Dendritic cell treated with granulocyte-macrophage colony-stimulating factor and Interleukin-4, amounts not matched to agents 40 ng/mL and 50 ng/mL, for 4 days (primary cell): ENCODE results near the gene DOCK1.

Experiments used
- H3K27ac Mint-ChIP-seq: one replicate; pipeline ENCODE4 v1.8.0; 2022; ENCODE audit warnings: mild to moderate bottlenecking, mixed read lengths
- H3K27me3 Mint-ChIP-seq: one replicate; pipeline ENCODE4 v1.8.0; 2022; ENCODE audit warnings: mild to moderate bottlenecking, mixed read lengths
- H3K36me3 Mint-ChIP-seq: one replicate; pipeline ENCODE4 v1.8.0; 2022; ENCODE audit warnings: low read depth, mixed read lengths
- H3K4me1 Mint-ChIP-seq: one replicate; pipeline ENCODE4 v1.8.0; 2022; ENCODE audit warnings: low read depth, mixed read lengths
- H3K4me3 Mint-ChIP-seq: one replicate; pipeline ENCODE4 v1.8.0; 2022; ENCODE audit warnings: mild to moderate bottlenecking, moderate library complexity, mixed read lengths
- H3K9me3 Mint-ChIP-seq: one replicate; pipeline ENCODE4 v1.8.0; 2022; ENCODE audit warnings: mixed read lengths
- intact Hi-C: fragments of 100-400 bp; cut with micrococcal nuclease; formaldehyde crosslinking; loops from one replicate; pipeline ENCODE4 v1.15.0; 2022

DOCK1 gene

DNA sequence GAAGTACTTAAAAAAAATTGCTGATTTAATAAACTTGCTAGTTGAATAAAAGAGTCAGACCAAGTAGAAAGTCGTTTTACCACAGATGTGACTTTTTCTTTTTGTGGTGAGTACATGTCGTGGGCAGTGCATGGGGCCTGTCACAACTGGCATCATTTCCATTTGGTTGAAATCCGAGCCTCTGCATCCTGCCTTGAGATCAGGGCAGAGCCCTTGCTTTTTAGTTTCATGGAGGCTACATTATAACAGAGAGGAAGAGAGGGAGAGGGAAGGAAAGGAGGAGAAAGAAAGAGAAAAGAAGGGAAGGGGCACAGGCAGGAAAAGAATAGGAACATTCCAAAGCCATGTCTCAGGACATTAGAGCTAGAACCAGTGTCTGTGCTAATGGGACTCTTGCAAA is 311.6 kb downstream of the DOCK1 start:
- Mint-ChIP-seq H3K4me1 (no peaks in the 10 kb centered on the region), H3K27ac (no peak overlapping the region), H3K4me3 (no peak overlapping the region), H3K9me3 (no peaks in the 10 kb centered on the region), H3K27me3 (no peaks in the 10 kb centered on the region), H3K36me3 (no peaks in the 10 kb centered on the region)
- intact Hi-C loops = no loop called here

DNA sequence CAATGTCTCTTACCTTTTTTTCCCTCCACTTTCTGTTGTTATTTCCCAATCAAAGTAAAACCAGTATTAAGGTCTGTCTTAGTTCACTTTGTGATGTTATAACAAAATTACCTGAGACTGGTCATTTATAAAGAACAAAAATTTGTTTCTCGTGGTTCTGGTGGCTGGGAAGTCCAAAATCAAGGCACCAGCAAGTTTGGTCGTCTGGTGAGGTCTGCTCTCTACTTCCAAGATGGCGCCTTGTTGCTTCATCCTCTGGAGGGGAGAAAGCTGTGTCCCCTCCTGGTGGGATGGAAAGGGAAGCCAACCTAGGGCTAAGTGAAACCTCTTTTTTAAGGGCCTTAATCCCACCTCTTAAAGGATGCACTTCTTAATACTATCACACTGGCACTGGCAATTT is 313.4 kb downstream of the DOCK1 start:
- Mint-ChIP-seq H3K27ac (no peak overlapping the region), H3K36me3 (no peaks in the 10 kb centered on the region), H3K4me3 (no peak overlapping the region), H3K9me3 (no peaks in the 10 kb centered on the region), H3K4me1 (no peaks in the 10 kb centered on the region), H3K27me3 (no peaks in the 10 kb centered on the region)
- intact Hi-C loops = no loop called here

DNA sequence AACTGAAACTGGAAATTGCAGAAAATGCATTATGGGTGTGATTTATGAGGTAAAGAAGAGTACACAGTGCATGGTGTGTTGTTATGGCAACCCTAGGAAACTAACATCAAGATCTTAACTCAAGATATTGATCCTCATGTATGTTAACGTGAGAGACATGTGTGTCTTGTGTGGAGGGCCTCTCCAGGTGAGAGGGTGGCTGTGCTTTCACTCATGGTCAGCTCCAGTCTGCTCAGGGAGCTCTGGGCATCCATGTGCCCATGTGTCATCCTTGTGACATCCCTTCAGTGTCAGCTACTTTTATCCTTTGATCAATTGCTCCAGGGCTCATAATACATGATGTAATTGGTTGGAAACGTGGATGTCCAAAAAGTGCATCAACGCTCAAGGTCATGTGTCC is 316.1 kb downstream of the DOCK1 start:
- intact Hi-C loops = no loop called here
- H3K36me3 Mint-ChIP-seq = no peaks in the 10 kb centered on the region
- no peaks in the 10 kb centered on the region for H3K27me3 Mint-ChIP-seq
- H3K27ac Mint-ChIP-seq = no peak overlapping the region
- H3K4me3 Mint-ChIP-seq = no peak overlapping the region
- H3K9me3 Mint-ChIP-seq = no peaks in the 10 kb centered on the region
- no peaks in the 10 kb centered on the region for H3K4me1 Mint-ChIP-seq

DNA sequence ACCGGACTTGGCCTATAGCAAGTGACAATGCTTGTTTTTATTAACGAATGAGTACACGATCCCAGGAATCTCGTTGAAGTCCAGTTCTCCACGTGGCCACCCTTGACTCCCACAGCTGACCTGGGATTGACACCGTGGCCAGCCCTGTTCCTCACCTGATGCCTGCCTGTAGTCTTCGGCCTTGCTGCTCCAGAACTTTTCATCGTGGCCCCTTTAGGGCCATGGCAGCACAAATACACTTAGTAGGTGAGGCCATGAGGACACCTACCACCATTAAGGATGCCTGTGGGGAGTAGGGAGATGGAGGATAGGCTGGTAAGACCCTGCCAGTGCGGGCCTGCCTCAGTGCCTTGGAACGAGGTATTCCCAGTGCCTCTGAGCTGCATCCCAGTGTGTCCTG is 321.8 kb downstream of the DOCK1 start:
- Mint-ChIP-seq H3K9me3 (no peaks in the 10 kb centered on the region), H3K4me1 (no peaks in the 10 kb centered on the region)
- intact Hi-C loops = no loop called here

DNA sequence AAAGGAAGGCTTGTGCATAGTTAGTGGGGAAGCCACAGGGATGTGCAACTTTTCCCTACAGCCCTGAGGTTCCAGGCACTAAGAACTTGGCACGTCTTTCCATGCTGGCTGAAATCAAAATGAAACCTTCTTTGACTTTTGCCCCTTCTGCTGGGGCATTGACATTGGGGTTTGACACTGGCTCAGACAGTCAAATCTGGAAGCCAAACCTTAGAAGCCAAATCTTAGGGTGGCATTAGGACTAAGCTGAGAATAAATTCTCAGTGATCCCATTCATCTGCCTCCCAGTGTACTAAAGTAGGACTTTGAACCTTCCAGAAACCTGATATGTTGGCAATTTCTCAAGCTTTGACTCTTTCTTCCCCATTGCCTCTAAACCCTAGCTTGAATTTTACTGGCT is 322.4 kb downstream of the DOCK1 start:
- Mint-ChIP-seq H3K36me3 (no peaks in the 10 kb centered on the region), H3K9me3 (no peaks in the 10 kb centered on the region), H3K4me3 (no peak overlapping the region), H3K27me3 (no peaks in the 10 kb centered on the region), H3K4me1 (no peaks in the 10 kb centered on the region), H3K27ac (no peak overlapping the region)
- intact Hi-C loops = no loop called here

More for the DNA sequence above, 321.8 kb downstream of the DOCK1 start:
- Mint-ChIP-seq H3K27me3 (no peaks in the 10 kb centered on the region), H3K36me3 (no peaks in the 10 kb centered on the region), H3K27ac (no peak overlapping the region), H3K4me3 (no peak overlapping the region)

DNA sequence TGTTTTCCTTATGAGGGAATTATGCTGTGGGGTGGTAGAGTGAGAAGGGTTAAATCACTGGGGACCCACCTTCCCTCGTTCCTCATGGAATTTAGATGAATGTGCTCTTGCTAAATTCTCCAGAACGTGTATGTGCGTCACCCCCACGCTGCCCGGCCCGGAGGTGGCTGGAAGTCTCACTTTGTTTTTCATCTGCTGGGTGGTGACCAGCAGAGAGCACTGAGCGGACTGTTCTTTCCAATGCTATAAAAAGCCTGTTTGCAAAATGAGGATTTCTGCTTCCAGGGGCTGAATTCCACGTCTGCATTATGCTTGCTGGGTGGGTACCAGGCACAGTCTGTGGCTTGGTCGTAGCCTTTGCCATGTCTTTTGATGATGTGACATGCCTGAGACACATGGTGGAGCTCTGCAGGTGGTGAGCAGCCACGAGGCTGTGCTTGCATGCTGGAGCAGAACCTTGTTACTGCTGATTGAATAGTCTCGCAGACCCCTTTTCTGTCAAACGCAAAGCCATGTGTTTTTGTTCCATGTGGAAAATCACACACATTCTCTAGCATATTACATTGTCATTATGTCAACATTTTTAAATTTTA is 323.1 kb downstream of the DOCK1 start:
- H3K4me1 Mint-ChIP-seq = no peaks in the 10 kb centered on the region

DNA sequence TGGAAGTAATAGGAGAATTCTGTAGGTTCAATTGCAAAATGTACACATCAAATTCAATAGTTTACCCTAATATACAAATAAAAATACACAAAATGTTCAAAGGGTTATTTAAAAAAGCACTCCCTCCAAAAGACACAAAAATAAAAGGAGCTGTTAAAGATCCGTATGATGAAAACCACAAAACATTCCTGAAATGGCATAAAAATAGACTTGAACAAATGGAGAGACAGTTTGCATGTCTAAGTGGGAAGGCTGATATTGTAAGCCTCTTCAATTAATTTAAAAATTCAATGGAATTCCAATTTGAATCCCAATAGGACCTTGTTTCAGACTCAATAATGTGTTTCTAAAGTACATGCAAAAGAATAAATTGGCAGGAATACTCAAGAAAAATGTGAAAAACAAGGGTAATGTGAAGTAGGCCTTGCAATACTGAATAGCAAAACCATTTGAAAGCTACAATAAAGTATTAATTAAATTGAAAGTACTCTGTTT is 329.1 kb downstream of the DOCK1 start:
- no peaks in the 10 kb centered on the region for H3K27me3 Mint-ChIP-seq
- intact Hi-C loops = no loop called here
- H3K9me3 Mint-ChIP-seq = no peaks in the 10 kb centered on the region
- H3K36me3 Mint-ChIP-seq = no peaks in the 10 kb centered on the region
- no peaks in the 10 kb centered on the region for H3K4me1 Mint-ChIP-seq
- no peak overlapping the region for H3K27ac Mint-ChIP-seq
- H3K4me3 Mint-ChIP-seq = no peak overlapping the region

More for the DNA sequence above, 323.1 kb downstream of the DOCK1 start:
- Mint-ChIP-seq H3K27ac (no peak overlapping the region), H3K4me3 (no peak overlapping the region), H3K9me3 (no peaks in the 10 kb centered on the region), H3K27me3 (no peaks in the 10 kb centered on the region), H3K36me3 (no peaks in the 10 kb centered on the region)
- intact Hi-C loops = no loop called here

DNA sequence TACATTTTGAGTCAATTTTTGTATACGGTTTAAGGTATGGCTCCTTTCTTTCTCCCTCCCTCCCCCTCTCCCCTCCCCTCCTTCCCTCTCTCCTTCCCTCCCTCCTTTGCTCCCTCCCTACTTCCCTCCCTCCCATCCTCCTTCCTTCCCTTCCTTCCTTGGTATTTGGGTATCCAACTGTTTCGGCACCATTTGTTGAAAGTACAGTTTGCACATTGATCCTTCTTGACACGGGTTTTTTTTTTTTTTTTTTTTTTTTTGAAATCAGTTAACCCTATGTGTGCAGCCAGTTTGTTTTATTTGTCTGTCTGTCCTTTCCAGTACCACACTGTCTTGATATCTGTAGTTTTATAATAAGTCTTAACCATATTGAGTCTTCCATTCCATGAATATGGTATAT is 331.0 kb downstream of the DOCK1 start:
- Mint-ChIP-seq H3K27me3 (no peaks in the 10 kb centered on the region), H3K36me3 (no peaks in the 10 kb centered on the region), H3K4me1 (no peaks in the 10 kb centered on the region), H3K27ac (no peak overlapping the region), H3K4me3 (no peak overlapping the region), H3K9me3 (no peaks in the 10 kb centered on the region)
- intact Hi-C loops = no loop called here

DNA sequence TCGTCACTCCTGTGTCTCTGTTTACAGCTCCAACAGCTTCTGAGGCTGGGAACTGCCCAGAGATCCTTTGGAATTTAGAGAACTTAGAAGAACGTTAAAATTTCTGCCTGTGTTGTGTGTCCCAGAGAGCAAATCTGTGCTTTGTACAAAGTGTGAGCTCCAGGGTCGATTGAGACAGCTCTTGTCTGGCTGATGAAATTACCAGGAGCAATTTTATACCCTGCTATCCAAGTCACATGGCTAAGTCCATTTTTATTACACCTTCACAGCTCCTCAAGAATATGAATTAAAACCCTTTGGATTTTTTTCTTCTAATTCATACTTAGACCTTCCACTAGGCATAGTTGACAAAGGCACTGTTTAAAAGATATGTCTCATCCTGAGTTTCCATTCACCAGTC is 337.7 kb downstream of the DOCK1 start:
- intact Hi-C loops = loop anchor here (5.0 kb wide), 1 partner anchor 609 kb away; no protein-coding TSS in a partner anchor
- no peaks in the 10 kb centered on the region for H3K36me3 Mint-ChIP-seq
- no peak overlapping the region for H3K27ac Mint-ChIP-seq
- no peaks in the 10 kb centered on the region for H3K27me3 Mint-ChIP-seq
- no peak overlapping the region for H3K4me3 Mint-ChIP-seq
- no peaks in the 10 kb centered on the region for H3K4me1 Mint-ChIP-seq
- no peaks in the 10 kb centered on the region for H3K9me3 Mint-ChIP-seq

DNA sequence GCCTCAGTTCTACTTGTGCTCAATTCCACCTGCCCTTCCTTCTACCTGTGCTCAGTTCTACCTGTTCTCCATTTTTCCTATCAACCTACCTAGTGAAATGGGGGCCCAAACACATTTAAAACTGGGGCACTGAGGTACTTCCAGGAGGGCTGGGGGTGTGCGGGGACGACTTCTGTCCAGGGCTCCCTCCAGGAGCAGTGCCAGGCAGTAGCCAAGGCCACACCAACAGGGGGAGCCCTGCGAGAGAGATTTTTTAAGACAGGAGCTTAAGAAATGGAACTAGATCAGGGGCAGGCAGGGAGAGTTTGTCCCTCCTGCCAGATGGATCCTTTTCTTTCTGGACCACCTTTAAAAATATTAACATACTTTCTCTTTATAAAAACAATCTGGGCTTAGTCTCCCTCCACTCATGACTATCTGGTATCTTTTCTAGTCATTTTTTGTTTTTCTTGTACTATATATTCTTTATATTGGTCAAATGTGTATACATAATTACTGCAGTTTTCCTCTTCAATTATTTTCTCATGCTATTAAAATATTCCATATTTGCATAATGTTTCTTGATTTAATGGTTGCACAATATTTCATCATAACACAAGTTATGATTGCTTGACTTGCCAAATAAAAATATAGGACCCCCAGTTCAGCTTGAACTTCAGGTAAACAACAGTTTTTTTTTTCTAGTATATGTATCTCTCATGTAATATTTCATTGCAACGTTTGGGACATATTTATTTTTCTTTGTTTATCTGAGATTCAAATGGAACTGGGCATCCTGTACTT is 338.5 kb downstream of the DOCK1 start:
- Mint-ChIP-seq H3K27ac (no peak overlapping the region), H3K9me3 (no peaks in the 10 kb centered on the region), H3K36me3 (no peaks in the 10 kb centered on the region), H3K4me3 (no peak overlapping the region), H3K27me3 (no peaks in the 10 kb centered on the region), H3K4me1 (no peaks in the 10 kb centered on the region)
- intact Hi-C loops = loop anchor here (5.0 kb wide), 1 partner anchor 609 kb away; no protein-coding TSS in a partner anchor

DNA sequence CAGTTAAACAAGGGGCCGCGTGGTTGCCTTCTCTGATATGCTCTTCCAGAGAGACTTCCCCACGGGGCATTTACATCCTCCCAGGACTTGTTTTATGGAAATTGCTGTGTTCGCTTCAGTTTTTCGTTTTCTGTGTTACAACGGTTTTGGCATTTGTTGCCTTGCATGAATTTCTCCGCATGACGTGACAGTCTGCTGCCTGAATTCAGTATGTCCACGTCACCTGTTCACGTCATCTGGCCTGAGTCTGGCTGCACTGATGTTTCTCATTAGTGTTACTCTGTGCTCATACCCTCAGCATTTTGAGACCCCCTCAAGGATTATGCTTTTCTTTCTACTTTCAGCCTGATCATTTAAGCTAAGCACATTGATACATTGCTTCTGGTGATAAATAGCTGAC is 340.2 kb downstream of the DOCK1 start:
- H3K27me3 Mint-ChIP-seq = no peaks in the 10 kb centered on the region
- no peaks in the 10 kb centered on the region for H3K36me3 Mint-ChIP-seq
- H3K9me3 Mint-ChIP-seq = no peaks in the 10 kb centered on the region
- H3K27ac Mint-ChIP-seq = no peak overlapping the region
- no peaks in the 10 kb centered on the region for H3K4me1 Mint-ChIP-seq
- intact Hi-C loops = no loop called here
- no peak overlapping the region for H3K4me3 Mint-ChIP-seq

DNA sequence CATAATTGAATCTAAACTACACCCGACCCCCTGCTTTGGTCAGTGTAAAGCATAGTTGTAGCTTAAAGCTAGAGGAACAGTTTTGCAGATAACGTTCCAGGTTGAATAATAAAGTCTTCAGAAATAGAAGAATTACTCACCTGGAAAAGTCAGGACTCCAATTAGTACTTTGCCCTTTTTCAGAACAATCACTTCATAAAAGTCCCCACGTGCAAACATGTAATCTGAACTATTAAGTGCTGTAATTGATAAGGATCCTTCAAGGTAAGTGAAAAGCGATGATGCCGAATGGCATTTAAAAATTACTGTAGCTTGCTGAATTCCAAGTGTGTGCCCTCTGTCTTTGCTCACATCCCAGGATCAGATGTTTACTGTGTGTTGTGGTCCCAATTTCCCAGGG is 344.8 kb downstream of the DOCK1 start:
- Mint-ChIP-seq H3K27me3 (no peaks in the 10 kb centered on the region), H3K36me3 (no peaks in the 10 kb centered on the region), H3K9me3 (no peaks in the 10 kb centered on the region), H3K4me1 (peaks cover 18% of the 10 kb centered on the region), H3K27ac (no peak overlapping the region), H3K4me3 (no peak overlapping the region)
- intact Hi-C loops = no loop called here

DNA sequence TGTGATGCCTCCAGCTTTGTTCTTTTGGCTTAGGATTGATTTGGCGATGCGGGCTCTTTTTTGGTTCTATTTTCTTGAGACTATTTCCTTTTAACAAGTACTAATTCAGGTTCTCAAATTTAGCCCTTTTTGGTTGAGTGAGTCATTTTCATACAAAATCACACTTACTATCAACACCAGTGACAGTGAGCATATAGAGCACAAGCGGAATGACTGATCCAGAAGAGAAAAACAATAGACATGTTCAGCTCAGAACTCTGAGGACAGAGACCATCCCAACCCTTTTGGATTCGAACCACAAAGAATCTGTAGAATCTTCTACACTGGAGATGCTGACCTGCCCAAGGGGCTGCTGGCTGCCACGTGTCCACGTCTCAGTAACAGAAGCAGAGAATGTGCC is 347.6 kb downstream of the DOCK1 start:
- intact Hi-C loops = no loop called here
- Mint-ChIP-seq H3K4me1 (peaks cover 20% of the 10 kb centered on the region), H3K36me3 (no peaks in the 10 kb centered on the region), H3K27ac (no peak overlapping the region), H3K9me3 (no peaks in the 10 kb centered on the region), H3K4me3 (no peak overlapping the region), H3K27me3 (no peaks in the 10 kb centered on the region)

DNA sequence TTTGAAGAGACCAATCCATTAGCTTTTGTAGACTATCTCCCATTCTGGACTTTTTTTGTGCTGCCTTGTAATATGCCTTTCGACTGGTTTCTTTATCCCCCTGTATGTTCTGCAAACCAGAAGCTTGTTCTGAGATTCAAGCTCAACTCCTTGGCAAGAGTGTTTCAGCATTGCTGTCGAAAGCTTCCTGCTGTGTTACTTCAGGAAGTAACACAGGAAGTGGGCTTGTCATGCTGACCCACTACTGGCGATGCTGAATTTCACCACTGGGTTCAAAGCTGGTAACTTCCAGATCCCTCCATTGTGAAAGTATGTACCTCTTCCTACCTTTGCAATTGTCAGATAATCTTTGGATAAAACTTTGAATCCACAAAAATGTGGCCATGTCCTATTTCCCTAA is 349.0 kb downstream of the DOCK1 start:
- intact Hi-C loops = no loop called here
- Mint-ChIP-seq H3K27me3 (no peaks in the 10 kb centered on the region), H3K9me3 (no peaks in the 10 kb centered on the region), H3K4me1 (peaks cover 28% of the 10 kb centered on the region), H3K27ac (no peak overlapping the region), H3K4me3 (no peak overlapping the region), H3K36me3 (peaks cover 1% of the 10 kb centered on the region)

DNA sequence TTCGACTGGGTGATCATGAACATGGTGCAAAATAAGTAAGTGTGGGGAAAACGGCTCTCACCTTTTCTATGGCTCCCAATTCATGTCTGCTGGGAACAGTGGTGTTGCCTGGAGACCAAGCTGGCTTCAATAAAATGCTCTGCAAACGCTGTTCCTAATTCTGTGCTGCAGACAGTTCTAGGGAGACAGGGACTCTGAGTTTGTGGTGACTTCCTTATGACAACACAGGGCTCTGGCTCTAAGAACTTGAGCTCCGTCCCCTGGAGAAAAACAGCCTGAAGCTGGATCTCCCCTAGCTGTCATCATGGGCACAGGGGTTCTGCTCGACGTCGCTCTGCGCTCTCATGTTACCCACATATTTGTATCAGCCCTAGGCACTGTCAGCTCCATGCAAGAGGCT is 352.2 kb downstream of the DOCK1 start:
- H3K27me3 Mint-ChIP-seq = no peaks in the 10 kb centered on the region
- H3K9me3 Mint-ChIP-seq = peaks cover 17% of the 10 kb centered on the region
- no peak overlapping the region for H3K27ac Mint-ChIP-seq
- no peak overlapping the region for H3K4me3 Mint-ChIP-seq
- intact Hi-C loops = no loop called here
- peaks cover 9% of the 10 kb centered on the region for H3K36me3 Mint-ChIP-seq
- H3K4me1 Mint-ChIP-seq = peaks cover 28% of the 10 kb centered on the region
